Suprapubic skin (tissue), 4 donors: ENCODE measurements around the gene CHN2.

ENCODE experiments used
- CTCF ChIP-seq, 2 donors: fragments of 200-600 bp in 1 of 2; fragments of 450-650 bp in 1 of 2; sonication (generic) in 1 of 2; IDR thresholded peaks; one replicate each; pipeline ENCODE4 v1.5.1; 2016 to 2019; ENCODE audit warnings: antibody characterized with exemption in 2 of 2, mild to moderate bottlenecking in 1 of 2, moderate library complexity in 1 of 2
- POLR2A ChIP-seq, 2 donors: fragments of 450-650 bp; IDR thresholded peaks; one replicate each; pipeline ENCODE4 v1.6.1; 2017; ENCODE audit warnings: antibody characterized with exemption in 2 of 2, mild to moderate bottlenecking in 2 of 2, moderate library complexity in 2 of 2
- POLR2AphosphoS5 ChIP-seq, 3 donors: sonication (generic); formaldehyde crosslinking; IDR thresholded peaks; one replicate each; pipeline ENCODE4 v1.6.1; 2017; ENCODE audit warnings: antibody characterized with exemption in 3 of 3

GRCh38 chr7:29322023-29322712 is 127.6 kb downstream of the CHN2 start:
- TF ChIP-seq POLR2A (IDR thresholded peaks at IDR 0.05) (no peak), CTCF (IDR thresholded peaks at IDR 0.05) (no peak), POLR2AphosphoS5 (IDR thresholded peaks at IDR 0.05) (no peak)
